Thoracic aorta (tissue), 2 donors: ENCODE results near the gene CCDC170. TPM values are rescaled to one million over a fixed set of nuclear protein-coding genes. Genes with fewer than 3 reads are reported as not detected.
A peak's percentile ranks its signal among the peaks of the same experiment; 100 is the strongest.

Experiments used
- ATAC-seq: fragments of 150-250 bp; one replicate; pipeline ENCODE4 v1.8.0; 2017; ENCODE audit warnings: low read depth; ENCODE audit not compliant: insufficient number of reproducible peaks, low FRiP score
- DNase-seq: peaks from one replicate; pipeline ENCODE4 v3.0.0-alpha.2; 2020; ENCODE audit warnings: low spot score
- H3K27ac ChIP-seq, 2 donors: fragments of 200-600 bp; sonication (generic); 1 replicate in 1 of 2; 2 replicates in 1 of 2; pipeline ENCODE4 v1.5.1; 2016; ENCODE audit warnings: mild to moderate bottlenecking in 2 of 2, moderate library complexity in 2 of 2
- H3K27me3 ChIP-seq: fragments of 200-600 bp; sonication (generic); replicated peaks from 2 replicates; pipeline ENCODE4 v1.6.0; 2016; ENCODE audit warnings: mild to moderate bottlenecking; ENCODE audit not compliant: insufficient read depth
- H3K36me3 ChIP-seq: fragments of 200-600 bp; sonication (generic); one replicate; pipeline ENCODE4 v1.5.1; 2016
- H3K4me1 ChIP-seq, 2 donors: fragments of 200-600 bp; sonication (generic); 1 replicate in 1 of 2; 2 replicates in 1 of 2; pipeline versions ENCODE4 v1.5.1 to v1.6.0; 2016; ENCODE audit warnings: low read depth in 2 of 2, mild to moderate bottlenecking in 1 of 2; ENCODE audit not compliant: control insufficient read depth in 1 of 2
- H3K4me3 ChIP-seq: fragments of 200-600 bp; sonication (generic); 2 replicates; pipeline ENCODE4 v1.5.1; 2016; ENCODE audit warnings: mild to moderate bottlenecking
- H3K9me3 ChIP-seq: fragments of 200-600 bp; sonication (generic); 2 replicates; pipeline ENCODE4 v1.5.1; 2016
- total RNA-seq, 2 donors: library from RNA; depleted of rRNA; stranded (reverse); fragments of >200 nt; gene quantifications; one replicate each; pipeline versions ENCODE4 v1.1.0 to v1.2.3, GENCODE V29; 2016
- TF ChIP-seq, protein P1 (sequence below): fragments of 200-600 bp; sonication (generic); IDR thresholded peaks from one replicate; pipeline ENCODE4 v1.5.1; 2019; ENCODE audit warnings: antibody characterized with exemption

Gene CCDC170
- total RNA-seq, 2 donors from 2014 or later = 0.81 to 1.5 TPM

DNA sequence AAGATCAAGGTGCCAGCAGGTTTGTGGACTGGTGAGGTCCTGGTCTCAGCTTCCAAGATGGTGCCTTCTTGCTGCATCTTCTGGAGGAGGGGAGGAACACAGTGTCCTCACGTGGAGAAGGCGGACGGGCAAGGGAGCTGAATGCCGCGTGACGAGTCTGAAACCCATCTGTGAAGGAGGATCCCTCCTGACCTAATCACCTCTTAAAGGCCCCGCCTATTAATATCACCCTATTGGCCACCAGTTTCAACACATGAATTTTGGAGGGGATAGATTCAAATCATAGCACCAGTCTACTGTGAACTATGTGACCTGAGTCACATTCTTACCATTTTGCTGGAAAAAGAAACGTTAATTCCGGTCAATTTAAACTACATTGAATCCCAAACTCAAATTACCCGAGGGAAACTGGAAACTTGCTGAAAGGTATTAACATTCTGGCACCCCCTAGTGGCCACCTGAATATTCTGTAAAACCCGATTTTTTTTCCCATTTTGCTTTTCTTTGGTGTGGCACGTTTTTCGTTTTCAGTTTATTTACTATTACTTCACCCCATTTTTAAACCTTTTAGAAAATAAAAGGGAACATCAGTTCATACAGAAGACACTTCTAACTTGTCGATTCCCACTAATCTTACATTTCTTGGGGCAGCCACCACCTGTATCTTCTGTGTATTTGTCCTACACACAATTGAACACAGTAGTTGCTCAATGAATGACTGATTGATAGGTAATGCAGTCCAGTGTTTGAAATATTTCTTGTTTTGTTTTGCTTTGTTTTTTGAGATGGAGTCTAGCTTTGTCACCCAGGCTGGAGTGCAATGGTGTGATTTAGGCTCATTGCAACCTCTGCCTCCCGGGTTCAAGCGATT, 17.9 kb upstream of the CCDC170 start:
- TF ChIP-seq, protein P1, sequence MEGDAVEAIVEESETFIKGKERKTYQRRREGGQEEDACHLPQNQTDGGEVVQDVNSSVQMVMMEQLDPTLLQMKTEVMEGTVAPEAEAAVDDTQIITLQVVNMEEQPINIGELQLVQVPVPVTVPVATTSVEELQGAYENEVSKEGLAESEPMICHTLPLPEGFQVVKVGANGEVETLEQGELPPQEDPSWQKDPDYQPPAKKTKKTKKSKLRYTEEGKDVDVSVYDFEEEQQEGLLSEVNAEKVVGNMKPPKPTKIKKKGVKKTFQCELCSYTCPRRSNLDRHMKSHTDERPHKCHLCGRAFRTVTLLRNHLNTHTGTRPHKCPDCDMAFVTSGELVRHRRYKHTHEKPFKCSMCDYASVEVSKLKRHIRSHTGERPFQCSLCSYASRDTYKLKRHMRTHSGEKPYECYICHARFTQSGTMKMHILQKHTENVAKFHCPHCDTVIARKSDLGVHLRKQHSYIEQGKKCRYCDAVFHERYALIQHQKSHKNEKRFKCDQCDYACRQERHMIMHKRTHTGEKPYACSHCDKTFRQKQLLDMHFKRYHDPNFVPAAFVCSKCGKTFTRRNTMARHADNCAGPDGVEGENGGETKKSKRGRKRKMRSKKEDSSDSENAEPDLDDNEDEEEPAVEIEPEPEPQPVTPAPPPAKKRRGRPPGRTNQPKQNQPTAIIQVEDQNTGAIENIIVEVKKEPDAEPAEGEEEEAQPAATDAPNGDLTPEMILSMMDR = peak; percentile 86
- no peaks in the 10 kb centered on the region for H3K27me3 ChIP-seq
- DNase-seq (no peak), ATAC-seq (no peak)
- H3K27ac ChIP-seq = no peak overlapping the region
- H3K9me3 ChIP-seq = no peaks in the 10 kb centered on the region
- no peaks in the 10 kb centered on the region for H3K4me1 ChIP-seq
- H3K36me3 ChIP-seq = no peaks in the 10 kb centered on the region
- H3K4me3 ChIP-seq = peak overlapping the region; percentile 7

DNA sequence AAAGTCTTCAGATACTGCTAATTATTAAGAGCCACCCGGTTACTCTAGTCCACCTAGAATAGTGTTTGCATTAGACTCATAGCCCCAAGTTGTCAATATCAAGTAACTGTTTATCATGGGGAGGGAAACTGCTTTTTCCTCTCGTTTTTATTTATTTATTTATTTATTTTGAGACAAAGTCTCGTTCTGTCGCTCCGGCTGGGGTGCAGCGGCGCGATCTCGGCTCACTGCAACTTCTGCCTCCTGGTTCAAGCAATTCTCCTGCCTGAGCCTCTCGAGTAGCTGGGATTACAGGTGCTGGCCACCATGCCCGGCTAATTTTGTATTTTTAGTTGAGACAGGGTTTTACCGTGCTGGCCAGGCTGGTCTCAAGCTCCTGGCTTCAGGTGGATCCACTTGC, 16.1 kb upstream of the CCDC170 start:
- DNase-seq (no peak), ATAC-seq (no peak)
- Histone ChIP-seq H3K36me3 (no peaks in the 10 kb centered on the region), H3K9me3 (no peaks in the 10 kb centered on the region), H3K4me3 (no peak overlapping the region), H3K4me1 (peaks cover 8 to 10% of the 10 kb centered on the region in 2 donors), H3K27ac (no peak overlapping the region), H3K27me3 (no peaks in the 10 kb centered on the region)
- TF ChIP-seq, protein P1 = no peak

DNA sequence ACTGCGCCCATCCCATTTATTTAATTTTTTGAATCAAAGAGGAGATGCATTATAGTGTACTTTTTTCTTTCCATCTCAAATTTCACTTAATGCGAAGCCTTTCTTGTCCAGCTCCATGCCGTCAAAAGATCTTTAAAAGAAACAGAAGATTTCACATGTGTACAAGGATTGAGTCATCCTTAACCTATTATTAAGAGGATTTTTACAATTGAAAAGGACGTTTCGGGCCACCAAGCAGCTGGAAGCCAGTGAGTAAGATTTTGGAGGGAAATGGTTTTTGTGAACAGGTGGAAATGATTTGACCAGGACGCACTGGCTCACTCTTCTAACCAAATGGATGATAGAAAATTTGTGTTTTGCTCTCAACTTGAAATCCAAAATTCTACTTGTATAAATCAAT, 15.1 kb upstream of the CCDC170 start:
- no peaks in the 10 kb centered on the region for H3K9me3 ChIP-seq
- no peak overlapping the region for H3K27ac ChIP-seq
- no peaks in the 10 kb centered on the region for H3K27me3 ChIP-seq
- peaks cover 8 to 12% of the 10 kb centered on the region in 2 donors for H3K4me1 ChIP-seq
- H3K36me3 ChIP-seq = no peaks in the 10 kb centered on the region
- no peak for DNase-seq
- ATAC-seq = no peak
- no peak overlapping the region for H3K4me3 ChIP-seq
- TF ChIP-seq, protein P1 = no peak

DNA sequence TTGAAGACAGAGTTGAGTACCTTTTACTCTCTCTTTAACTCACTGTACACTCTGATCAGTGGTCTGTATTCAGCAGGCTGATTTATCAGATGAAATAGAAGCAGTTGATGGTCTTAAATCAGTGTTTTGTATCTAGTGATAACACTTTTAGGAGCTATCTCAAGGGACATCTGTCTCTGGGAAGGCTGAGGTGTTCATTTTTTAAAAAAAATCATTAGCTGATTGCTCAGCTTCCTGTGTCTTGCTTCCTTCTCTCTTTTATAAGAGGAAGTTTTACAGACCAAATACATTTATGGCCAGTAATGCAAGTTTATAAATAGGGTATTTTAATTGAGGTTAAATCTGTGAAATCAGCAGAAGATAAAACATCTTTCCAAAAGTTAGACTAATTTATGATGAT, 12.0 kb upstream of the CCDC170 start:
- Histone ChIP-seq H3K9me3 (no peaks in the 10 kb centered on the region), H3K27ac (peak overlapping the region in 1 of 2 donors; percentile 2), H3K4me3 (peak overlapping the region; percentile 25), H3K36me3 (no peaks in the 10 kb centered on the region), H3K27me3 (no peaks in the 10 kb centered on the region), H3K4me1 (peaks cover 8 to 12% of the 10 kb centered on the region in 2 donors)
- DNase-seq (no peak), ATAC-seq (no peak)
- TF ChIP-seq, protein P1 = no peak

DNA sequence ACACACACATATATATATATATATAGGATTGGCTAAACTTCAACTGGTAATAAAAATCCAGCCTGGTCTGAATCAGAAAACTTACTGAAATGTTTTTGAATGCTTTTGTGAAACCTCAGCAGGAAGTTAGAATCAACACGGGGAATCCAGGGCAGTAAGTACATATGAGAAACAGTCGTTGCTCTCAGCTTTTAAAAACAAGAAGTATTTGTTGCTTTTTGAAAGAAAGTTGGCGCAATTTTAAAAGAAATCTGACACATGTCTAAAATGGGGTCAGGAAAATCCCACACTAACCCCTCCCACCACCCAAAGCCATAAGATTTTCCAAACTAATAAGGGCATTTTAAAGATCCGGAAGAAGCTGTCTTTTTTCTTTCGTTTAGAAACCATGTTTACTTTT, 11.5 kb upstream of the CCDC170 start:
- ATAC-seq = no peak

More for the DNA sequence above, 11.5 kb upstream of the CCDC170 start:
- no peak for DNase-seq
- H3K27me3 ChIP-seq = no peaks in the 10 kb centered on the region
- TF ChIP-seq, protein P1 = no peak
- H3K27ac ChIP-seq = peak overlapping the region in 1 of 2 donors; percentile 57
- peaks cover 8 to 12% of the 10 kb centered on the region in 2 donors for H3K4me1 ChIP-seq
- peak overlapping the region; percentile 60 for H3K4me3 ChIP-seq
- H3K36me3 ChIP-seq = no peaks in the 10 kb centered on the region
- H3K9me3 ChIP-seq = no peaks in the 10 kb centered on the region
